Caco-2 (cell line): Measurements from ENCODE around the gene PRDX6. TPM values are rescaled to one million over a fixed set of nuclear protein-coding genes. Genes with fewer than 3 reads are reported as not detected.

Source experiments
- BruUV-seq: library from RNA; stranded (reverse); fragments of 400-500 nt; replicated peaks from 2 replicates; lab custom pipeline; 2021; lab: Mats Ljungman, UMichigan
- CTCF ChIA-PET: fragments of 300-600 bp; sonication (Branson Sonifier 250); formaldehyde crosslinking; loops from one replicate; lab custom pipeline; 2022; ENCODE audit warnings: antibody characterized with exemption; lab: Charles Lee
- POLR2A ChIA-PET: fragments of 300-600 bp; sonication (Branson Sonifier 250); formaldehyde crosslinking; loops from one replicate; lab custom pipeline; 2022; ENCODE audit warnings: antibody characterized with exemption; lab: Charles Lee
- DNase-seq, 2 experiments: peaks; one replicate each; pipeline versions ENCODE4 v3.0.0 to v3.0.0-alpha.2; 2020 to 2022
- H3K27me3 ChIP-seq: replicated peaks from 2 replicates; pipeline ENCODE4 v1.6.0; 2011; ENCODE audit warnings: low read length; ENCODE audit not compliant: control insufficient read depth, insufficient read depth
- H3K36me3 ChIP-seq: 2 replicates; pipeline ENCODE4 v1.5.1; 2011; ENCODE audit warnings: low read length; ENCODE audit not compliant: control insufficient read depth, insufficient read depth
- H3K4me1 ChIP-seq: fragments of 250-450 bp; sonication (Bioruptor Pico); 2 replicates; pipeline ENCODE4 v1.5.1; 2020; ENCODE audit warnings: mild to moderate bottlenecking
- H3K4me3 ChIP-seq: 2 replicates; pipeline ENCODE4 v1.5.1; 2011; ENCODE audit warnings: low read depth, mild to moderate bottlenecking, control low read depth, low read length
- H3K9me3 ChIP-seq: fragments of 250-450 bp; sonication (Bioruptor Pico); 2 replicates; pipeline ENCODE4 v1.5.1; 2020; ENCODE audit warnings: mild to moderate bottlenecking, moderate library complexity
- H3K27ac Mint-ChIP-seq: one replicate; pipeline ENCODE4 v1.8.0; 2022; ENCODE audit warnings: mixed read lengths; ENCODE audit not compliant: unreplicated experiment
- H3K27me3 Mint-ChIP-seq: one replicate; pipeline ENCODE4 v1.8.0; 2022; ENCODE audit warnings: mixed read lengths; ENCODE audit not compliant: insufficient read depth, unreplicated experiment
- H3K36me3 Mint-ChIP-seq: one replicate; pipeline ENCODE4 v1.8.0; 2022; ENCODE audit warnings: mild to moderate bottlenecking, mixed read lengths; ENCODE audit not compliant: insufficient read depth, unreplicated experiment
- H3K4me1 Mint-ChIP-seq: one replicate; pipeline ENCODE4 v1.8.0; 2022; ENCODE audit warnings: low read depth, mixed read lengths; ENCODE audit not compliant: unreplicated experiment
- H3K4me3 Mint-ChIP-seq: one replicate; pipeline ENCODE4 v1.8.0; 2022; ENCODE audit warnings: mild to moderate bottlenecking, moderate library complexity, mixed read lengths; ENCODE audit not compliant: unreplicated experiment
- H3K9me3 Mint-ChIP-seq: one replicate; pipeline ENCODE4 v1.8.0; 2022; ENCODE audit warnings: mixed read lengths; ENCODE audit not compliant: unreplicated experiment
- CTCF ChIP-seq, 2 experiments: fragments of 200-600 bp in 1 of 2; IDR thresholded peaks; 1 replicate in 1 of 2; 2 replicates in 1 of 2; pipeline versions ENCODE4 v1.5.1 to v1.8.0; 2011 to 2022; ENCODE audit warnings: antibody characterized with exemption in 1 of 2, control low read depth in 1 of 2, inconsistent platforms in 1 of 2, low read depth in 1 of 2, low read length in 1 of 2, mild to moderate bottlenecking in 1 of 2, moderate library complexity in 1 of 2; ENCODE audit not compliant: insufficient read depth in 1 of 2, severe bottlenecking in 1 of 2, unreplicated experiment in 1 of 2
- intact Hi-C: fragments of 100-400 bp; cut with micrococcal nuclease; formaldehyde crosslinking; loops from one replicate; pipeline ENCODE4 v1.10.0; 2022; ENCODE audit not compliant: unreplicated experiment
- total RNA-seq: library from RNA; stranded (reverse); gene quantifications from 2 replicates; pipeline ENCODE4 v1.2.3, GENCODE V29; 2022

The PRDX6 gene
- total RNA-seq, 1 experiment from 2014 or later: 540 TPM

GRCh38 chr1:173482683-173483082 lies 5.5 kb downstream of the PRDX6 start:
- H3K27me3 Mint-ChIP-seq: no peaks in the 10 kb centered on the region
- H3K4me3 ChIP-seq: no peak overlapping the region

DNA sequence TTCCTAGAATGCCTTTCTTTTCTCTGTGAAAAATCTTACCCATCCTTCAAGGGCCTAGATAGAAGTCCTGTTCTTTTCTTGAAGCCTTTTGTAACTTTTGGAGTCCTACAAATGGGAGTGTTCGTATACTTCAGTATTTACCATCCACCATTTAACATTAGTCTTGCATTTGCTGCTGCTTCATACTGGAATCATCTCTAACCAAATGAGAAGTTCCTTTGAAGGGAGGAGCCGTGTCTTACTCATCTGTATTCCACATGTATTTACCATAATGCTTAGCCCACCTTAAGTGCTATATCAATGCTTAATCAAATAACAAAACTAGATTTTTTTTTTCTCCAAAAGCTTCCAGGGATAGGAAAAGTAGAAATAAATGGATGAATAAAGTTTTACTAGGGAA lies 7.1 kb downstream of the PRDX6 start:
- Mint-ChIP-seq H3K36me3 (peaks cover 100% of the 10 kb centered on the region), H3K4me1 (peaks cover 35% of the 10 kb centered on the region), H3K9me3 (no peaks in the 10 kb centered on the region), H3K27me3 (no peaks in the 10 kb centered on the region), H3K27ac (no peak overlapping the region), H3K4me3 (no peak overlapping the region)
- no TSS peak for BruUV-seq
- no peak overlapping the region for H3K4me3 ChIP-seq
- intact Hi-C loops: no loop called here
- H3K36me3 ChIP-seq: peaks cover 13% of the 10 kb centered on the region
- H3K4me1 ChIP-seq: peaks cover 19% of the 10 kb centered on the region
- no peak for DNase-seq
- TF ChIP-seq CTCF (IDR thresholded peaks at IDR 0.05; ENCODE audit: insufficient read depth in 1 of 2, low read depth in 1 of 2, low read length in 1 of 2, severe bottlenecking in 1 of 2, unreplicated experiment in 1 of 2): no peak
- ChIA-PET CTCF (no interaction called here), POLR2A (no interaction called here)
- H3K27me3 ChIP-seq: no peaks in the 10 kb centered on the region
- no peaks in the 10 kb centered on the region for H3K9me3 ChIP-seq

More at GRCh38 chr1:173482683-173483082, 5.5 kb downstream of the PRDX6 start:
- Histone ChIP-seq H3K9me3 (no peaks in the 10 kb centered on the region), H3K36me3 (peaks cover 12% of the 10 kb centered on the region), H3K4me1 (peaks cover 12% of the 10 kb centered on the region), H3K27me3 (no peaks in the 10 kb centered on the region)
- peaks cover 32% of the 10 kb centered on the region for H3K4me1 Mint-ChIP-seq
- no peak for TF ChIP-seq CTCF (IDR thresholded peaks at IDR 0.05; ENCODE audit: insufficient read depth in 1 of 2, low read depth in 1 of 2, low read length in 1 of 2, severe bottlenecking in 1 of 2, unreplicated experiment in 1 of 2)
- intact Hi-C loops: no loop called here
- no peak for DNase-seq
- H3K9me3 Mint-ChIP-seq: no peaks in the 10 kb centered on the region
- no TSS peak for BruUV-seq
- CTCF ChIA-PET: no interaction called here
- POLR2A ChIA-PET: no interaction called here
- no peak overlapping the region for H3K27ac Mint-ChIP-seq
- no peak overlapping the region for H3K4me3 Mint-ChIP-seq
- peaks cover 96% of the 10 kb centered on the region for H3K36me3 Mint-ChIP-seq

DNA sequence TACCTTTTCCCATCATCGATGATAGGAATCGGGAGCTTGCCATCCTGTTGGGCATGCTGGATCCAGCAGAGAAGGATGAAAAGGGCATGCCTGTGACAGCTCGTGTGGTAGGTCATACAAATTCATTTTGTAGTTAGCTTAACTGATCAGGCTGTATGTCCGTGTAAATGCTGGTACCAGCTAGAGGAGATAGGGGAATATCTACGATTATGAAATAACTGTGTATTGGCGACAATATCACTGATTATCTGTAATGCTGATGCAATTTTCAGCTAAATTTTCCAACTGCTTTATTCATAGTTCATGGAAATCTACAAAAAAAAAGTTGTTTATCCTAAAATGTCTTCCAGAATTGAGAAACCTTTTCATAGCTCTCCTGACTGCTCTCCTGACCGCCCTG lies 8.3 kb downstream of the PRDX6 start:
- Mint-ChIP-seq H3K27ac (no peak overlapping the region), H3K36me3 (peaks cover 100% of the 10 kb centered on the region), H3K9me3 (no peaks in the 10 kb centered on the region), H3K27me3 (no peaks in the 10 kb centered on the region), H3K4me3 (no peak overlapping the region), H3K4me1 (peaks cover 26% of the 10 kb centered on the region)
- ChIA-PET POLR2A (interaction anchor here (0.6 kb wide), 1 partner anchor 13 kb away, joined by 4 read pairs; no protein-coding TSS in a partner anchor), CTCF (interaction anchor here (1.0 kb wide), 1 partner anchor 9 kb away, joined by 3 read pairs; the partner anchor contains the start of gene PRDX6)
- Histone ChIP-seq H3K9me3 (no peaks in the 10 kb centered on the region), H3K27me3 (no peaks in the 10 kb centered on the region), H3K4me3 (no peak overlapping the region), H3K36me3 (peaks cover 14% of the 10 kb centered on the region), H3K4me1 (peaks cover 20% of the 10 kb centered on the region)
- BruUV-seq: no TSS peak
- no peak for DNase-seq
- intact Hi-C loops: no loop called here
- TF ChIP-seq CTCF (IDR thresholded peaks at IDR 0.05; ENCODE audit: insufficient read depth in 1 of 2, low read depth in 1 of 2, low read length in 1 of 2, severe bottlenecking in 1 of 2, unreplicated experiment in 1 of 2): no peak
